Stimulated activated CD4-positive, alpha-beta T cell treated with anti-CD3 and anti-CD28 coated beads, Interleukin-12 subunit alpha, Interleukin-12 subunit beta, amount 100 ng/mL, for 4 hours (primary cell): ENCODE results near the gene KRTAP20-4.

ENCODE experiments used
- DNase-seq: peaks from one replicate; pipeline ENCODE4 v3.0.0-alpha.2; 2020

KRTAP20-4 gene

GRCh38 chr21:30668776-30669175 is 48.3 kb downstream of the KRTAP20-4 start:
- DNase-seq = no peak
